ENCODE data around the gene ZIC4.

Gene ZIC4

DNA sequence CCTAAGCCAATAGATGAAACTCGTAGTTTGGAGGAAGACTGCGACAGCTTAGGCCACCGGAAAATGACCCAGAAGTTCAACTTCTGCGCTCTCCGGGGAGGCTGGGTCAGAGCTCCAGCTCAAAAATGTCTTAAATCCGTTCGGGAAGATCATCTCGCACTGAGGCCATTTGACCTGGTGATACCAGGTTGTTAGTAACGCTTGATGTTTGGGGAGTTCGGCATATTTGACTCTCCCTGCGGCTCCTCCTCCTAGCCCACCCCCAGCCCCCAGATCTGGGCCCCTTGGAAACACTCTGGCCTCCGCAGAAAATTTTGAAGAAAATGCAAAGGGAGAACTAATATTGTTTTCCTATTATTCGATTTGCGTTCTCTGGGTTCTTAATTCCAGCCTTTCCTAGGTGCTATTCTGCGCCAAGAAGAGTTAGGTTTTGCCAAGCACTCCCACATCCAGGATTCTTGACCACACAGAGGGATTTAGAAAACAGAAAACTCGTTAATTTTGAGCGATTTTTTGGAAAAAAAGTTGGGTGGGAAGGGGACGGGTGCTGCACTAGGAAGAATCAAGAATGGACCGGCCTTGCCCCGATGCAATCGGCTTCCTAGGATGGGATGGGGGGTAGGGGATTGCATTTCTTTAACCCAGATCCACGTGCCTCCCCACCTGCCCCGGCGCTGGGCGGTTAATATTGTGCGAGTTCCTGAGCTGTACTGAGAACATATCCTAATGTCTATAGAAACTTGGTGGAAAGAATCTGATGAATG is 50.0 kb downstream of the ZIC4 start:
- no peak for FAIRE-seq

DNA sequence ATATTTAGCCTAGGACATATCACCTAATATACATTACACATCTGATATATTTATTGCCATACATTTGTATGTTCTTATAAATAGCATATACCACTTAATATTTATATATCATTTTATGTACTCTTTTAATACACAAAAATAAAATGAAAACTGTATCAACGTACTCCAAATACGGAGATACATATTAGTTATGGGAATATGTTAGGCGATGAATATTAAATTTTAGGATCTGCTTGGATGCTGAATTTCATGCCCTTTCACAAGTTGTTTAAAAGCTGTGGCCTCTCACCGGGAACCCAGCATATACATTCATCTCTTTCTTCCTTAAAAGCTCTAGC is 50.6 kb downstream of the ZIC4 start:
- no peak for FAIRE-seq
- DNase-seq (ENCODE audit: low spot score): no peak

More for the DNA sequence above, 50.0 kb downstream of the ZIC4 start:
- DNase-seq (ENCODE audit: low spot score): no peak

DNA sequence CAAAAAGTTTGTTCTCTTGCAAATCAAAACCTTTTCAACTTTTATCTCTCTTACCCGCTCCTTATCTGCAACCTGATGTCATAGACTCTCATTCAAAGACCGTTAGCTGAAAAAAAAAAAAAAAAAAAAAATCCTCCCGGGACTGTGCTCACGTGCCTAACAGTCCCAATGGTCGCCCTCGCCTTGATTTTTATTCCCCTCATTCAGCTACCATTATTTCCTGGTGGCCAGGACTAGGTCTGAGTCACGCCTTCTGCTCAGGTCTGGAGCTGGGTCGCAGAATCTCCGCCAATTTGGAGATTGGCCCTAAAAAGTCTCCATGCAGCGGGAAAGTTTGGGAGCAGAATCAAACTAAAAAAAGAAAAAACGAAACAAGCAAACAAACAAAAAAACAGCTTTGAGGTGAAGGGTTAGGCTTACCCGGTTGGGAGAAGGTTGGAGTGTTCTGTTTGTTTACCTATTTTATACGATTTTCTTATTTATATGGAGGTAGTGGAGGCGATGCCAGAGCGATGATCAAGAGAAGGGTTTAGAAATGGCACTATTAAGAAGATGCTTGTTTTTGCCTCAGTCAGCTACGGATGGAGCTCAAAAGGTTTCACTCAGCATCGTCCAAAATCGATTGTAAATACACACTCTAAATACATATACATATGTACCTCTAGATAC is 51.1 kb downstream of the ZIC4 start:
- FAIRE-seq (no peak), DNase-seq (ENCODE audit: low spot score) (no peak)

DNA sequence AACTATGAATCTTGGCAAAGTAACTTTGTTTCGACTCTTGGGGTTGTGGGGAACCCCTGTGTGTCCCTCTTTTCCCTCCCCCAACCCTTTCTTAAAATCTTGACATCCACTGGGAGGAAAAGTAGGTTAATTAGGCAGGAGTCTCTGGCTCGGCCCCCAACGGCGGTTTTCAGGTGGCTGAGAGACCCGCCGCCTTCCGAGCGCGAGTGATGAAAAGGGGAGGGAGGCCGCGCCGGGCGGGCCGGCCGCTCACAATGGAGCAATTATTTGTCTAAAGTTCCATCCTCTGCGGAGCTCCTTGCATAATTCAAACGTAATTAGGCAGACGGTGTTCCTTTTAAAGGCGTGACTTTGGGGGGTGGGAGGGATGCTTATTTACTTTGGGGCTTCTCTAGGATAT is 51.7 kb downstream of the ZIC4 start:
- DNase-seq (ENCODE audit: low spot score) (no peak), FAIRE-seq (no peak)

DNA sequence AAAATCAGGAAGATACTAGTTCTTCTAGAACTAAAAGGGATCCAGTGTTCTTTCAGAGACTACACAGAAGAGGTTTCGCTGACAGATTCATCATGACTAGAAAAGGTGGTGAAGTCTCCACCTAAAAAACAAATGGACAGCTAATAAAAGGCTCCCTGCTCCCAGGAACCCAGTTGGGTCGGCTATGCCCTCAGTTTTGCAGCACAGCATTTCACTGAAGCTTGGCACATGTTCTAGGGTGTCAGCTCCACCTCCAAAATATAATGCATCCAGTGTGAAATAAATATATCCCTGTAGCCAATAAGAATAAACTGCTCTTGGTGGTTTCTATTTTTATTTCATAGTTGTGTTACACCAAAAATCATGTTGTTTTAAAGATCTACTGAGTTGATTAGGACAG is 55.0 kb downstream of the ZIC4 start:
- DNase-seq (ENCODE audit: low spot score): no peak
- FAIRE-seq: no peak

DNA sequence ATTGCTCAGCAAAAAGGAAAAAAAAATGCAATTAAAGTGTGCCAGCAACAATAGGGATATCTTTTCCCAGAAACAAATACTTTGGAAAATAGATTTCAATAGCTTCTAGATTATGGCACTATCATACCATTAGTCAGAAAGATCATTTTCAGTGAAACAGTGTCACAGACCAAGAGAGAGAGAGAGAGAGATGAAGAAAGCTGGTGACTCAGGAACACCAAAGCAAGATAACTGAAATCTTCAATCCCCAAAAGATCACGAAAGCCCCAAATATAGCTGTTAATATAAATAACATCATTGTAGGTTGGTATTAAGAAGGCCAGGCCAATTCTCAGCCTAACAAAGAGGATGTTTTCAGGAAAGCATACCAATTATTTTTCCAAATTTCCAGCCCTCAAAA is 57.4 kb downstream of the ZIC4 start:
- FAIRE-seq (no peak), DNase-seq (ENCODE audit: low spot score) (no peak)

DNA sequence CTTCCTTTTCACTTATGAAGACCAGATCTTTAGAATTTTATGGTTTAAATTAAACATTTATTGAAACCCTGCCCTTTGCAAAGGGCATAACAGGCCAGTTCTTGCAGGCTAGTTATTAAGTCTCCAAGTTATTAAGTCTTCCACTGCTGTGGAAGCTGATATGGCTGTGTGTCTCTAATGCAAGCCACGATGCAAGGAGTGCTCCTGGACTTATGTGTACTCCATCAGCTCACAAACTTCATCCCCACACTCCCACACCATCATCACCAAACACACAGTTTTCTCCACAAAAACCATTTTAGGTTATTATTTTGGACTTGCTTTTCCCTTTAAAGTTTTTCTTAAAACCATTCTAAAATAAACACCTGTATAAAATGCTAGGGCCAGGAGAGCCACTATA is 62.4 kb downstream of the ZIC4 start:
- DNase-seq (ENCODE audit: low spot score): no peak
- FAIRE-seq: no peak

DNA sequence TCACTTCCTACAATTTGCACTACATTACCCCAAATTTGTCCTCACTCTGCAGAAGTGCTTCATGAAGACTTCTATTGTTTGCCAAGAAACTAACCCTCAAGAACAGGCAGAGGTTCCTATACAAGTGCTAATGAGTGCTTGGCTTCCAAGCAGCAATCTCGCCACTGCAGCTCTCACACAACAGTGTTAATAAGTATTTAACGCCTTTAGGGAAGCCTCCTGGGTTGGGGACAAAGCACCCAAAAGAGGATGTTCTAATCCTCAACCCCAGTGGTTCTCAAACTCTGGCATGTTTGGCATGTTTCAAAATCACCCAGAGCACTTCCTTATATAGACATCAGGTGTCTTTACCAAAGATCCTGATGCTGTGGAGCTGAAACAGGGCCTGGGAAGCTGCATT is 64.6 kb downstream of the ZIC4 start:
- no peak for DNase-seq (ENCODE audit: low spot score)
- no peak for FAIRE-seq

DNA sequence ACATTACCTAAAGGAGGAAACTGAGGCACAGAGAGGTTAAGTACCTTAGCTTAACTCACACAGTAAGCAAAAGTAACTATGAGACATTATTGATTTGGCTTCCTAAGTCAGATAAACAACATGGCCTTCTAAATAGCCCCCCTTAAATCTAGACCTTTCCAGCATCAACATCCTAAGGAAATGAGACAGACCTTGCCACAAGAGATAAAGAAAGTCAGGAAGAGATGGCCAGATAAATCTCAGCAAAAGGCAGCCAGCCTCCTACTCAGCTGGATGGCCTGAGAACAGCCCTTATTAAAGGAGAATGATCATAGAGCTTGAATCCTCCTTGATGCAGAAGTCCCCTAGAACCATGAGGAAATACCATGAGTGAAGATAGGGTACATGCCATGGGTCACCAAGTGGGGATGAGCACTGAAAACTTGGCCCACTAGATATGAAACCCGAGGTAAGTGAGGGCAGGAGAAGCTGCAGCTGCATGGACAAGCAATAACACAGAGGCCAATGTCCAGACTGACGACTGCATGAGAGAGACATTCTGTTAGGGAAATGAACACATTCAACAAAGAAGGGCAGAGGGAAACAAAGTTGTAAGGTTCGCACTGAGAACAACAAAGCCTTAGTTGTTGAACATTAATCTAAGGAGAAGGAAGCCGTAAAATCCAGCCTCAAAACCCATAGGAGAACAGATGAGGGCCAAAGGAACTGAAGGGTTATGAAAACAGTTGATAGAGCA is 69.6 kb downstream of the ZIC4 start:
- no peak for FAIRE-seq
- DNase-seq (ENCODE audit: low spot score): no peak
